Stimulated activated naive B cell treated with anti-CD40 and anti-IgM and Interleukin-4, amounts not matched to agents 10 μg/mL and 1 μg/mL and 100 μg/mL, for 72 hours (primary cell): ENCODE results near the gene CES4A.

Source experiments
- ATAC-seq, 2 donors: fragments of 150-1000 bp; cut with Tn5 transposase; replicated peaks; 2 replicates each; pipeline ENCODE4 v1.10.0; 2021; ENCODE audit warnings: moderate library complexity in 1 of 2
- DNase-seq: peaks from one replicate; pipeline ENCODE4 v3.0.0; 2021
- H3K27ac Mint-ChIP-seq: one replicate; pipeline ENCODE4 v1.8.0; 2022; ENCODE audit warnings: mild to moderate bottlenecking, mixed read lengths
- H3K27me3 Mint-ChIP-seq, 2 donors: one replicate each; pipeline ENCODE4 v1.8.0; 2022; ENCODE audit warnings: mixed read lengths in 2 of 2
- H3K36me3 Mint-ChIP-seq, 2 donors: one replicate each; pipeline ENCODE4 v1.8.0; 2022; ENCODE audit warnings: mixed read lengths in 2 of 2, mild to moderate bottlenecking in 1 of 2
- H3K4me1 Mint-ChIP-seq, 2 donors: one replicate each; pipeline ENCODE4 v1.8.0; 2022; ENCODE audit warnings: mixed read lengths in 2 of 2, mild to moderate bottlenecking in 1 of 2
- H3K4me3 Mint-ChIP-seq, 2 donors: one replicate each; pipeline ENCODE4 v1.8.0; 2022; ENCODE audit warnings: mild to moderate bottlenecking in 2 of 2, mixed read lengths in 2 of 2, moderate library complexity in 1 of 2
- H3K9me3 Mint-ChIP-seq, 2 donors: one replicate each; pipeline ENCODE4 v1.8.0; 2022; ENCODE audit warnings: mixed read lengths in 2 of 2, mild to moderate bottlenecking in 1 of 2

CES4A gene

DNA sequence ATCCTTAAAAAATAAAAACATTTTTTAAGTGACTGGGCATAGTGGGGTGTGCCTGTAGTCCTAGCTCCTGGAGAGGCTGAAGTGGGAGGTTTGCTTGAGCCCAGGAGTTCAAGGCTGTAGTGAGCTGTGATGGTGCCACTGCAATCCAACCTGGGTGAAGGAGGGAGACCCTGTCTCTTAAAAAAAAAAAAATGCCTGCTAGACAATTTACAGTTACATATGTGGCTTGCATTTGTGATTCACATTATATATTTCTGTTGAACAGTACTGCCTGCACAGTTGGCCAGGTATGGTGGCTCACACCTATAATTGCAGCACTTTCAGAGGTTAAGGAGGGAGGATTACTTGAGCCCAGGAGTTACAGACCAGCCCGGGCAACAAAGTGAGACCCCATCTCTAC is 64.0 kb downstream of the CES4A start:
- no peaks in the 10 kb centered on the region for H3K9me3 Mint-ChIP-seq
- no peak for ATAC-seq
- DNase-seq = no peak
- no peak overlapping the region for H3K4me3 Mint-ChIP-seq
- peaks cover 19 to 48% of the 10 kb centered on the region in 2 donors for H3K4me1 Mint-ChIP-seq
- H3K27me3 Mint-ChIP-seq = no peaks in the 10 kb centered on the region
- peaks cover 9 to 24% of the 10 kb centered on the region in 2 donors for H3K36me3 Mint-ChIP-seq
- no peak overlapping the region for H3K27ac Mint-ChIP-seq

GRCh38 chr16:67053767-67054334 is 65.5 kb downstream of the CES4A start:
- no peak for ATAC-seq
- peaks cover 17 to 44% of the 10 kb centered on the region in 2 donors for H3K4me1 Mint-ChIP-seq

DNA sequence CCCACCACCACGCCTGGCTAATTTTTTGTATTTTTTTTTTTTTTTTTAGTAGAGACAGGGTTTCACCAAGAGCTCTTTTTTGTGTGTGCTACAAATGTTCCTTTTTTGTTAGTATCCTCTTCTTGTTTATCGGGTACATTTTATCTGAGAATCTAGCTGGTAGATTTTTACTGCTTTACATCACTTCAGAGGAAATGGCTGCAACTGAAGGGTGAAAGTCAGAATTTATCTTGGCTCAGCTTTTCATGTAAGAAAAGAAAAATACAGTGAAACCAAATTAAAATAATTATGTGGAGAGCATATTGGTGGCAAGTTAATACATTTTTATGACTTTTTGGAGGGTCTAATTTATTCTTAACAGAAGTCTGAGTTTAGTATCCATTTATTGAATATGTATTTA is 66.5 kb downstream of the CES4A start:
- Mint-ChIP-seq H3K9me3 (no peaks in the 10 kb centered on the region), H3K4me1 (peaks cover 20 to 48% of the 10 kb centered on the region in 2 donors), H3K27ac (no peak overlapping the region)

More at GRCh38 chr16:67053767-67054334, 65.5 kb downstream of the CES4A start:
- H3K27me3 Mint-ChIP-seq = no peaks in the 10 kb centered on the region
- DNase-seq = no peak
- peak overlapping the region; percentile 93 for H3K27ac Mint-ChIP-seq
- H3K4me3 Mint-ChIP-seq = peak overlapping the region in 1 of 2 donors; percentile 33
- H3K9me3 Mint-ChIP-seq = no peaks in the 10 kb centered on the region
- H3K36me3 Mint-ChIP-seq = peaks cover 7 to 24% of the 10 kb centered on the region in 2 donors

GRCh38 chr16:67055712-67056487 is 67.5 kb downstream of the CES4A start:
- H3K4me1 Mint-ChIP-seq = peaks cover 20 to 56% of the 10 kb centered on the region in 2 donors
- ATAC-seq = peak; percentile 42 to 73

More for the DNA sequence above, 66.5 kb downstream of the CES4A start:
- no peak for ATAC-seq
- H3K4me3 Mint-ChIP-seq = no peak overlapping the region
- DNase-seq = no peak
- peaks cover 7 to 24% of the 10 kb centered on the region in 2 donors for H3K36me3 Mint-ChIP-seq
- no peaks in the 10 kb centered on the region for H3K27me3 Mint-ChIP-seq

More at GRCh38 chr16:67055712-67056487, 67.5 kb downstream of the CES4A start:
- Mint-ChIP-seq H3K27ac (no peak overlapping the region), H3K36me3 (peaks cover 9 to 32% of the 10 kb centered on the region in 2 donors), H3K9me3 (no peaks in the 10 kb centered on the region), H3K27me3 (no peaks in the 10 kb centered on the region), H3K4me3 (no peak overlapping the region)
- DNase-seq = no peak
